Endothelial cell of umbilical vein (primary cell): ENCODE results near the gene CLNK. TPM values are rescaled to one million over a fixed set of nuclear protein-coding genes. Genes with fewer than 3 reads are reported as not detected.

Experiments
- BruUV-seq: library from RNA; stranded (reverse); fragments of 400-500 nt; replicated peaks from 2 replicates; lab custom pipeline; 2021; lab: Mats Ljungman, UMichigan
- CTCF ChIA-PET: fragments of 300-600, 350-600 bp; sonication (Branson Sonifier 250); formaldehyde crosslinking; loops from one replicate; lab custom pipeline; 2021; ENCODE audit warnings: antibody characterized with exemption, inconsistent platforms; lab: Charles Lee
- POLR2A ChIA-PET: fragments of 300-600, 350-600 bp; sonication (Branson Sonifier 250); formaldehyde crosslinking; loops from one replicate; lab custom pipeline; 2021; ENCODE audit warnings: antibody characterized with exemption, inconsistent platforms; lab: Charles Lee
- DNase-seq: peaks from one replicate; pipeline ENCODE4 v3.0.0-alpha.2; 2011; ENCODE audit warnings: low read depth, low spot score
- FAIRE-seq: peaks from 2 replicates; lab custom pipeline; 2011; peaks lifted over from hg19 to GRCh38; lab: Jason Lieb, UNC
- H2AFZ ChIP-seq: 2 replicates; pipeline ENCODE4 v1.6.0; 2012; ENCODE audit warnings: low read depth, low read length, control low read depth, inconsistent platforms
- H3K27ac ChIP-seq: 2 replicates; pipeline ENCODE4 v1.5.1; 2011; ENCODE audit warnings: low read depth, mild to moderate bottlenecking, control low read depth, low read length, moderate library complexity; ENCODE audit not compliant: insufficient read depth
- H3K27me3 ChIP-seq, 2 experiments: 2 replicates each; pipeline versions ENCODE4 v1.6.0 to v1.6.1; 2011; ENCODE audit warnings: low read length in 2 of 2, mixed read lengths in 1 of 2; ENCODE audit not compliant: control insufficient read depth in 2 of 2, insufficient read depth in 2 of 2
- H3K36me3 ChIP-seq, 2 experiments: 2 replicates in 1 of 2; 3 replicates in 1 of 2; pipeline ENCODE4 v1.5.1; 2011; ENCODE audit warnings: low read length in 2 of 2, mild to moderate bottlenecking in 1 of 2, moderate library complexity in 1 of 2; ENCODE audit not compliant: control insufficient read depth in 2 of 2, insufficient read depth in 2 of 2; ENCODE audit errors: extremely low read depth in 1 of 2
- H3K4me1 ChIP-seq: 3 replicates; pipeline ENCODE4 v1.5.1; 2011; ENCODE audit warnings: mild to moderate bottlenecking, low read length; ENCODE audit not compliant: control insufficient read depth, insufficient read depth; ENCODE audit errors: extremely low read depth
- H3K4me2 ChIP-seq: 2 replicates; pipeline ENCODE4 v1.6.1; 2011; ENCODE audit warnings: low read length, control low read depth, mixed read lengths; ENCODE audit not compliant: insufficient read depth
- H3K4me3 ChIP-seq, 3 experiments: fragments of 200-600 bp in 1 of 3; sonication (generic), shearing (Covaris generic) in 1 of 3; replicated peaks in 1 of 3; 2 replicates each; pipeline ENCODE4 v1.5.1; 2011 to 2016; ENCODE audit warnings: control low read depth in 3 of 3, low read length in 3 of 3, mild to moderate bottlenecking in 2 of 3, inconsistent platforms in 1 of 3, low read depth in 1 of 3, moderate library complexity in 1 of 3; ENCODE audit not compliant: insufficient read depth in 1 of 3
- H3K79me2 ChIP-seq: 2 replicates; pipeline ENCODE4 v1.6.0; 2012; ENCODE audit warnings: low read length, inconsistent platforms; ENCODE audit not compliant: control insufficient read depth, insufficient read depth
- H3K9ac ChIP-seq: replicated peaks from 2 replicates; pipeline ENCODE3; 2011; ENCODE audit warnings: low read length, control low read depth; ENCODE audit not compliant: insufficient read depth; ENCODE audit errors: extremely low read depth
- H3K9me1 ChIP-seq: replicated peaks from 3 replicates; pipeline ENCODE4 v1.6.0; 2011; ENCODE audit warnings: mild to moderate bottlenecking, low read length; ENCODE audit not compliant: control insufficient read depth, insufficient read depth; ENCODE audit errors: extremely low read depth
- H3K9me3 ChIP-seq: replicated peaks from 2 replicates; pipeline ENCODE4 v1.5.1; 2012; ENCODE audit warnings: low read length, inconsistent platforms; ENCODE audit not compliant: control insufficient read depth, insufficient read depth
- H4K20me1 ChIP-seq: replicated peaks from 2 replicates; pipeline ENCODE3; 2011; ENCODE audit warnings: mild to moderate bottlenecking, low read length; ENCODE audit not compliant: control insufficient read depth, insufficient read depth; ENCODE audit errors: extremely low read depth
- EZH2 ChIP-seq: IDR thresholded peaks from 2 replicates; pipeline ENCODE4 v1.6.1; 2012; ENCODE audit warnings: borderline replicate concordance, low read depth, mild to moderate bottlenecking, moderate library complexity, low read length, inconsistent platforms; ENCODE audit not compliant: severe bottlenecking
- FOS ChIP-seq: IDR thresholded peaks from 2 replicates; pipeline ENCODE4 v1.6.1; 2011; ENCODE audit warnings: mild to moderate bottlenecking, low read length, moderate library complexity, borderline replicate concordance; ENCODE audit not compliant: insufficient read depth
- GATA2 ChIP-seq: IDR thresholded peaks from 2 replicates; pipeline ENCODE4 v1.7.0; 2011; ENCODE audit warnings: low read depth, mild to moderate bottlenecking, moderate library complexity, mixed read lengths, low read length; ENCODE audit not compliant: insufficient read length, insufficient read depth
- JUN ChIP-seq: IDR thresholded peaks from 2 replicates; pipeline ENCODE4 v1.6.1; 2011; ENCODE audit warnings: borderline replicate concordance, low read depth; ENCODE audit not compliant: insufficient read length, insufficient read depth
- MYC ChIP-seq: IDR thresholded peaks from one replicate; pipeline ENCODE4 v1.6.1; 2011; ENCODE audit warnings: mild to moderate bottlenecking, low read depth, low read length
- POLR2A ChIP-seq: IDR thresholded peaks from 2 replicates; pipeline ENCODE4 v1.6.1; 2012; ENCODE audit warnings: low read depth, mild to moderate bottlenecking, control low read depth, low read length
- POLR2AphosphoS5 ChIP-seq: IDR thresholded peaks from 2 replicates; pipeline ENCODE4 v1.6.1; 2012; ENCODE audit warnings: low read depth, mild to moderate bottlenecking, control low read depth, low read length, moderate library complexity; ENCODE audit not compliant: insufficient read depth
- dilution Hi-C: fragments of 300-500 bp; cut with MboI; formaldehyde crosslinking; loops from one replicate; pipeline ENCODE4 v1.15.0; 2019; ENCODE audit warnings: low sequenced_read_pairs; ENCODE audit not compliant: extremely low pct_ligation_motif_present
- intact Hi-C: fragments of 100-400 bp; cut with micrococcal nuclease; formaldehyde crosslinking; loops from one replicate; pipeline ENCODE4 v1.10.0; 2022
- polyA plus RNA-seq, 4 experiments: library from polyadenylated mRNA; depleted of rRNA in 3 of 4; stranded (reverse) in 3 of 4; unstranded in 1 of 4; fragments of >200 nt; gene quantifications; 2 replicates each; pipeline versions ENCODE4 v1.2.1 to v1.2.3, GENCODE V29; 2011 to 2012; ENCODE audit warnings: missing spikeins in 1 of 4
- total RNA-seq: library from RNA; stranded (reverse); gene quantifications from 2 replicates; pipeline ENCODE4 v1.2.3, GENCODE V29; 2021
- TF ChIP-seq, protein P1 (sequence below), 2 donors: IDR thresholded peaks; 1 replicate in 1 of 2; 2 replicates in 1 of 2; pipeline ENCODE4 v1.5.1; 2011; ENCODE audit warnings: low read length in 2 of 2, mild to moderate bottlenecking in 2 of 2, moderate library complexity in 2 of 2, control low read depth in 1 of 2, inconsistent platforms in 1 of 2, low read depth in 1 of 2; ENCODE audit not compliant: insufficient read depth in 1 of 2; ENCODE audit errors: extremely low read depth in 1 of 2
- TF ChIP-seq, protein P2 (sequence below): IDR thresholded peaks from 2 replicates; pipeline ENCODE4 v1.6.1; 2011; ENCODE audit not compliant: insufficient read depth, insufficient read length

Gene CLNK
- total and polyA plus RNA-seq, 2 donors (not counting 3 experiments of a cell fraction or from before 2014, with no cell fraction given), result not detected

DNA sequence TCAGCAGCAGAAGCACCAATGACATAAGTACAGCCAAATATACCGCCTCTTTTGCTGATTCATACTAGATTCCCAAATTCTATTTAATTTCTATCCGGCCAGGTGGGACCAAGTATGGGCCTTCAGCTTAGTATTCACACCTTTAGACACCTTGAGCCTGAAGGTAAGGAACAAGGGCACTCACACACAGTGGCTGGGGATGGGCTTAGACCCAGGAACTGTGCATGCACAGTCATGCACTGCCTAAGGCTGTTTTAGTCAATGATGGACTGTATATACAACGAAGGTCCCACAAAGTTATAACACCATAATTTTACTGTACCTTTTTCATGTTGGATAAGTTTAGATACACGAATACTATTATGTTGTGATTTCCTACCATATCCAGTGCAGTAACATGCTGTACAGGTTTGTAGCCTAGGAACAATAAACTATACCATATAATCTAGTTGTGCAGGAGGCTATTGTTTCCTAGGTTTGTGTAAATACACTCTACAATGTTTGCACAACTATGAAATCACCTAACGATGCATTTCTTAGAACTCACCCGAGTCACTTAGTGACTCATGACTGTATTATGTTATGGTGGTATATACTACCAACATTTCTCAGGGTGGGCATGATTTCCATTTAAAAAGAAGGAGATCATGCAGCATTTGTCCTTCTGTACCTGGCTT, 9.7 kb upstream of the CLNK start:
- intact Hi-C loops, result no loop called here

More for the DNA sequence above, 9.7 kb upstream of the CLNK start:
- DNase-seq (no peak), FAIRE-seq (no peak)
- H4K20me1 ChIP-seq, result no peaks in the 10 kb centered on the region
- no peaks in the 10 kb centered on the region for H3K9me1 ChIP-seq
- H3K4me2 ChIP-seq, result no peak overlapping the region
- dilution Hi-C loops, result no loop called here
- H3K27ac ChIP-seq, result no peak overlapping the region
- no peak overlapping the region for H3K4me3 ChIP-seq
- H3K9me3 ChIP-seq, result no peaks in the 10 kb centered on the region
- H3K27me3 ChIP-seq, result no peaks in the 10 kb centered on the region
- no peak overlapping the region for H2AFZ ChIP-seq
- no peaks in the 10 kb centered on the region for H3K36me3 ChIP-seq
- CTCF ChIA-PET, result no interaction called here
- H3K4me1 ChIP-seq, result no peaks in the 10 kb centered on the region
- TF ChIP-seq GATA2, result no peak
- TF ChIP-seq JUN, result no peak
- TF ChIP-seq, protein P1, sequence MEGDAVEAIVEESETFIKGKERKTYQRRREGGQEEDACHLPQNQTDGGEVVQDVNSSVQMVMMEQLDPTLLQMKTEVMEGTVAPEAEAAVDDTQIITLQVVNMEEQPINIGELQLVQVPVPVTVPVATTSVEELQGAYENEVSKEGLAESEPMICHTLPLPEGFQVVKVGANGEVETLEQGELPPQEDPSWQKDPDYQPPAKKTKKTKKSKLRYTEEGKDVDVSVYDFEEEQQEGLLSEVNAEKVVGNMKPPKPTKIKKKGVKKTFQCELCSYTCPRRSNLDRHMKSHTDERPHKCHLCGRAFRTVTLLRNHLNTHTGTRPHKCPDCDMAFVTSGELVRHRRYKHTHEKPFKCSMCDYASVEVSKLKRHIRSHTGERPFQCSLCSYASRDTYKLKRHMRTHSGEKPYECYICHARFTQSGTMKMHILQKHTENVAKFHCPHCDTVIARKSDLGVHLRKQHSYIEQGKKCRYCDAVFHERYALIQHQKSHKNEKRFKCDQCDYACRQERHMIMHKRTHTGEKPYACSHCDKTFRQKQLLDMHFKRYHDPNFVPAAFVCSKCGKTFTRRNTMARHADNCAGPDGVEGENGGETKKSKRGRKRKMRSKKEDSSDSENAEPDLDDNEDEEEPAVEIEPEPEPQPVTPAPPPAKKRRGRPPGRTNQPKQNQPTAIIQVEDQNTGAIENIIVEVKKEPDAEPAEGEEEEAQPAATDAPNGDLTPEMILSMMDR (IDR thresholded peaks at IDR 0.05; ENCODE audit: extremely low read depth in 1 of 2, insufficient read depth in 1 of 2, low read depth in 1 of 2, low read length in 2 of 2), result no peak
- no peak for TF ChIP-seq POLR2A
- no peak for TF ChIP-seq EZH2
- no peak for TF ChIP-seq FOS
- TF ChIP-seq, protein P2, sequence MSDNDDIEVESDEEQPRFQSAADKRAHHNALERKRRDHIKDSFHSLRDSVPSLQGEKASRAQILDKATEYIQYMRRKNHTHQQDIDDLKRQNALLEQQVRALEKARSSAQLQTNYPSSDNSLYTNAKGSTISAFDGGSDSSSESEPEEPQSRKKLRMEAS, result no peak
- no peak for TF ChIP-seq MYC
- TF ChIP-seq POLR2AphosphoS5, result no peak
- no peaks in the 10 kb centered on the region for H3K79me2 ChIP-seq
- no peak overlapping the region for H3K9ac ChIP-seq
- POLR2A ChIA-PET, result no interaction called here
- no TSS peak for BruUV-seq
